LHCN-M2 (cell line): ENCODE measurements around the gene PLCZ1. TPM values are rescaled to one million over a fixed set of nuclear protein-coding genes. Genes with fewer than 3 reads are reported as not detected.
"Not testable (repeated sequence)": the region's sequence is repeated elsewhere in the genome, so short reads cannot be mapped to it uniquely, and the experiment has no call there.

ENCODE experiments used
- DNase-seq: peaks from one replicate; pipeline ENCODE4 v3.0.0-alpha.2; 2012; ENCODE audit warnings: low read depth
- polyA plus RNA-seq: library from polyadenylated mRNA; unstranded; fragments of >200 nt; gene quantifications from one replicate; pipeline ENCODE4 v1.2.1, GENCODE V29; 2012; ENCODE audit warnings: missing spikeins
- total RNA-seq: library from RNA; depleted of rRNA; stranded (reverse); fragments of >200 nt; gene quantifications from 2 replicates; pipeline ENCODE4 v1.2.3, GENCODE V29; 2014; rRNA removed

Gene PLCZ1, protein sequence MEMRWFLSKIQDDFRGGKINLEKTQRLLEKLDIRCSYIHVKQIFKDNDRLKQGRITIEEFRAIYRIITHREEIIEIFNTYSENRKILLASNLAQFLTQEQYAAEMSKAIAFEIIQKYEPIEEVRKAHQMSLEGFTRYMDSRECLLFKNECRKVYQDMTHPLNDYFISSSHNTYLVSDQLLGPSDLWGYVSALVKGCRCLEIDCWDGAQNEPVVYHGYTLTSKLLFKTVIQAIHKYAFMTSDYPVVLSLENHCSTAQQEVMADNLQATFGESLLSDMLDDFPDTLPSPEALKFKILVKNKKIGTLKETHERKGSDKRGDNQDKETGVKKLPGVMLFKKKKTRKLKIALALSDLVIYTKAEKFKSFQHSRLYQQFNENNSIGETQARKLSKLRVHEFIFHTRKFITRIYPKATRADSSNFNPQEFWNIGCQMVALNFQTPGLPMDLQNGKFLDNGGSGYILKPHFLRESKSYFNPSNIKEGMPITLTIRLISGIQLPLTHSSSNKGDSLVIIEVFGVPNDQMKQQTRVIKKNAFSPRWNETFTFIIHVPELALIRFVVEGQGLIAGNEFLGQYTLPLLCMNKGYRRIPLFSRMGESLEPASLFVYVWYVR
- total RNA-seq: not detected in 2 replicates
- not detected for polyA plus RNA-seq

DNA sequence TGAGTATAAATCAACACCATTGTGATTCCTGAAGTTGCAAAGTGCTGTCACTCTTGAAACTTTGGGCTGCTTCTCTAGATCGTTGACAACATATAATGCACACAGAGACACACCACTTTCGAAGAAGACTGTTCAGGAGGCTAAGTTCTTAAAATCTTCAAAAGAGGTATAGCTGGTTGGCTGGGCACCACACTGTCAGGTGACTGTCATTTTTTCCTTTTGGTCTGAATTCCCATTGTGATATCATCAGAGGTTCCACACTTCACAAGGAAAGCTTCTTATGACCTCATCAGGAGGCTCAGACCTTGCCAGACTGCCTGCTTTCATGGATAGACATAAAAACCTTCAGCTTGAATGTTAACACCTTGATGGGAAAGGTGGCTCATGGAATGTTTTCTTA is at the start of gene PLCZ1, which contains the start of gene CAPZA3:
Gene PLCZ1, minus strand, starts transcription at position 194 of the 400 bp plus-strand sequence. CDS start 641 bp downstream, outside the sequence.
Gene CAPZA3, plus strand, starts transcription at position 301 of the 400 bp plus-strand sequence. CDS start 150 bp downstream, outside the sequence.
- DNase-seq: no peak

GRCh38 chr12:18785465-18785864 is 47.7 kb upstream of the PLCZ1 start:
- not testable (repeated sequence) for DNase-seq

DNA sequence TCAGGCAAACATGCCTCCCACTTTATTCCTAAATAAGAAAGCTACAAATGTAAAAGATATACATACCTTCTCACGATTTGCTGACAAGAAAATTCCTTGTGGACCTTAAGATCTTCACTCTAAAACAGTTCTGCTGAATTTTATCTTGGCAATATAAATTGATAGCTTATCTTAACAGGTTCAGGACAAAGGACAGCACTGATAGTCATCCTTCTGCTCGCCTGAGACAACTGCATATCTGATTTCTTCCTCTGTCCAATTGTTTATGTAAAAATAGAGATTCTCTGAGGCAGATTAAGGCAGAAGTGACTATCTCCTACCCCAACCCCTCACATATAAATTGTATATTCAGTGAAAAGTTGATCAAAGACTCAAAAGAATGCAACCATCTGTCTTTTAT is 45.0 kb upstream of the PLCZ1 start:
- no peak for DNase-seq

DNA sequence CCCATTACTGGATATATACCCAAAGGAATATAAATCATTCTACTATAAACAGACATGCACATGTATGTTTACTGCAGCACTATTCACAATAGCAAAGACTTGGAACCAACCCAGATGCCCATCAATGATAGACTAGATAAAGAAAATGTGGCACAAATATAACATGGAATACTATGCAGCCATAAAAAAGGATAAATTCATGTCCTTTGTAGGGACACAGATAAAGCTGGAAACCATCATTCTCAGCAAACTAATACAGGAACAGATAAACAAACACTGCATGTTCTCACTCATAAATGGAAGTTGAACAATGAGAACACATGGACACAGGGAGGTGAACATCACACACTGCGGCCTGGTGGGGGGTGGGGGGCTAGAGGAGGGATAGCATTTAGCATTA is 28.7 kb upstream of the PLCZ1 start:
- DNase-seq: not testable (repeated sequence)

DNA sequence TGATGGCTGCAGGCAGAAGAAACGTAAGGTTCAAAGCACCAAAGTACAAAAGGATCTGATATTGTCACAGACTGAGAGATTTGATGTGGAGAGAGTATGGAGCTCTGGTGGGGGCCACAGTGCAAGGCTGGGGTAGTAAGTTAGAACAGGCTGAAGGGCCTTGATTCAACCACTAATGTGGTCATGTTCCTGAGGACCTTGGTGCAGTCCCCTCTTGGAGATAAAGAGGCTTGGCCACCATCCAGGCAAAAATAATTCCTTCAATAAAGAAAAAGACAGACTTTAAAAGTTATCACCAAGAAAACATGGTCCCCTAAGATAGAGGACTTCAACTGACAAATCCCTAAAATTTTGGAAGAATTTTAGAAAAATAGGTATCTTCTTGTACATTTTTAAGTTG is 17.5 kb upstream of the PLCZ1 start:
- DNase-seq: no peak

DNA sequence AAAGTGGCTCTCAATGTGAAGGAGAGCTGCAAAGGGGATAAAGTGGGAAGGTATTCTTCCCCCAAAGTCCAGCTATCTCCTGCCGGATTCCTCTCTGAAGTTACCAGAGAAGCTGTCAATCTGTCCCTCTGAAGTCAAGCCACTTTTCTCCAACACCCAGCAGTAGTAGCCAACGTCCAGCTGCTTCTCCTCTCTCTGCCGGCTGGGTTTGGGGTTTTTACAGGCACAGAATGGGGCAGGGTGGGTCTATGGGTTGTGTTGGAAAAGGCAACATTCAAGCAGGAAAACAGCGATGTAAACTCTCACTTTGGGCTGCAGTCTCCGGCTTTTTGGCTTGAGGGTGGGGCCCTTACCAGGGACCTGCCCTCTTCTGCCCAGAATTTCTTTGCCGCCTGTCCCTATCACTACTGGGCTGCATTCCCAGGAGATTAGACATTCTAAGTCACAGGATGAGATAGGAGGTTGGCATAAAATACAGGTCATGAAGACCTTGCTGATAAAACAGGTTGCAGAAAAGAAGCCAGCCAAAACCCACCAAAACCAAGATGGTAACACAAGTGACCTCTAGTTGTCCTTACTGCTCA is 16.4 kb upstream of the PLCZ1 start:
- DNase-seq: no peak

DNA sequence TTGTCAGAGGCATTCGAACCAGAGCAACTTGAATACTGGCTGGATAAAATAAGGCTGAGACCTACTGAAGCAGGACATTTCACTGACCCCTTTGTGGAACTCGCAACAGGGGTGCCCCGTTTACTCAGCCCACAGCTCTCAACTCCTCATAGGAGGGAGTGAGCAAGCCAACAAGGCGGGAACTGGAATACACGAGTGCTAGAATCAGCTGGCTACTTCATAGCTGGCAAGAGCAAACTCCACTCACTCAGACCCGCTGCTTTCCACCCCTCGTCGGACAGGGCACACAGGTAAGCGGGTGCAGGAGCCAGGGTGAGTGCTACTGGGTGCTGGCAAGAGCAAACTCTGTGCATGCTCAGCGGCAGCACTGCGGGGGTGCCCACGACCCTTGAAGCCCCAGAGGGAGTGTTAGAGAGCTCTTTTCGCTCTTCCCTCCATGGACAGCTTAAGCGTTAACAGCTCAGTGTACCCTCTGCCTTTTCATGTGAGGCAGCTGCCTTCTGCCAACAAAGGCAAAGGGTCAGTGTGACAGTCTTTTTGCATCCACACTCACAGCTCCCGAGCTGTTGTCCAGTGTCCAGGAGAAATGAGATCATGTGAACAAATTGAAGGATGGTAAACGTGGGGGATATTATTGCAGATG is 15.8 kb upstream of the PLCZ1 start:
- no peak for DNase-seq

- DNase-seq: no peak
These were observed 15.1 kb upstream of the PLCZ1 start for GRCh38 chr12:18752947-18753346.

GRCh38 chr12:18752280-18752920 is 14.6 kb upstream of the PLCZ1 start:
- peak; percentile 92 for DNase-seq

- DNase-seq: no peak
These were observed 14.1 kb upstream of the PLCZ1 start for GRCh38 chr12:18751866-18752265.

GRCh38 chr12:18750085-18750484 is 12.3 kb upstream of the PLCZ1 start:
- peak; percentile 17 for DNase-seq

GRCh38 chr12:18749386-18749957 is 11.7 kb upstream of the PLCZ1 start:
- no peak for DNase-seq

GRCh38 chr12:18747895-18748294 is 10.1 kb upstream of the PLCZ1 start:
- DNase-seq: peak; percentile 80

DNA sequence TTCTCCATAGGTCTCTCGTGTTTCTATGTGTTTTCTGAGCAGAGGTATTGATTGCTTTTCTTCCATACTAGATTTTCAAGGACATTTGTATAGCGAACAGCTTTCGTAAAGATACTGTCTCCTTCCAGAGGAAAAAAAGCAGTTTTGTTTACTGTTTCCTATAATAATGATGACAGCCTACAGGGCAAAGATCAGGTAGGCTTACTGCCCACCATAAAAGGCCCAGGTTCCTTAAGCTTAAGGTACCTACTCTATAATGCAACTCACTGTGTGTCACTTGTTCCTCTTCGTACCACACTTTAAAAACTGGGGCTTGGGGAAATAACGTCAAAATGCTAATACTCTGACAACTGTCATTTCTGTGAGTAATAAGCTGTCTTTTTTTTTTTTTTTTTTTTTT is 6.7 kb downstream of the PLCZ1 start:
- no peak for DNase-seq

- peak; percentile 34 for DNase-seq
These were observed 14.1 kb downstream of the PLCZ1 start for GRCh38 chr12:18723752-18724151.

DNA sequence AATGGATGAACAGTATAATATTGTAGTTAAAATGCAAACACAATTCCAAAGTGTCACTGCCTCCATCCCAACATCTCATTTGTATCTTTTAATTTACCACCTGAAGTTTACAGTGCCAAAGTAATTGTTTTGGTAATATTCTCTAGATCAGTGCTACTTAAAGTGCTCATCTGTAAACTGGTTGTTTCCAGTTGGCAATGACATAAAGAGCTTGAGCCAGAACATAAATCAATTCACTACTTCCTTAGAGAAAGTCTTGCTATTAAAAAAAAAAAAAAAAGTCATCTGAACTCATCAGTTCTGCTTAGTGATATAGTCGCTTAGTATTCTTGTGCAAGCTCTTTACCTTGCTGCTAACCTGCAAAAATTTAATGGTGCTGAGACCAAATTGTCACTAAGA is 16.4 kb downstream of the PLCZ1 start:
- DNase-seq: no peak

- DNase-seq: no peak
These were observed 17.1 kb downstream of the PLCZ1 start for GRCh38 chr12:18720690-18721089.

GRCh38 chr12:18719922-18720510 is 17.8 kb downstream of the PLCZ1 start:
- no peak for DNase-seq

- DNase-seq: no peak
These were observed 19.4 kb downstream of the PLCZ1 start for GRCh38 chr12:18718462-18718861.

DNA sequence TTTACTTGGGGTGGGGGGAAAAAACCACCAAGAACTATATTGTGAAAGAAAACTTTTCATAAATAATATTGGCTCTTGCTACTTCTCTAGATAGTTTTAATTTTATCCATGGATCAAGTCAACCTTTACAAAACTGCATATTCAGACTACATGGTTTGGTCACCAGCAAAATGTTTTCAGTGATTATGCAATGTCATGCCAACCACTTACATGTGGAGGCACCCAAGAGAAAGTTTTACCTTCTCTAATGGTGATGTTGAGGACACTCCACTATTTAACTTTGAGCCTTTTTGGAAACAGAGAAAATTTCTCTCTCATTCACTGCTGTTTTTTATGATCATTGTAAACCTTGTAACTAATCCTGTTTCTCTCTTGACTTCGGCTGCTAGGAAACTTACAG is 21.6 kb downstream of the PLCZ1 start:
- DNase-seq: no peak

DNA sequence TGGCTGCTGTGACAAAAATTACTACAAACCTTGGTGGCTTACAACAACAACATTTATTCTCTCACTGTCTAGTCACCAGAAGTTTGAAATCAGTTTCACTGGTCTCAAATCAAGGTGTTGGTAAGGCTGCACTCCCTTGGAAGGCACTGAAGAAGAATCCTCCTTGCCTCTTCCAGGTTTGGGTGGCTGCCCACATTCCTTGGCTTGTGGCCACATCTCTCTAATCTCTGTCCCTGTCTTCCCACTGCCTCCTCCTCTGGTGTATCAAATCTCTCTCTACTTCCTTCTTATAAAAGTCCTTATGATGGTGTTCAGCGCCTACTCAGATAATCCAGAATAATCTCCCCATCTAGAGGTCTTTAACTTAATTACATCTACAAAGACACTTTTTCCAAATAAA is 31.0 kb downstream of the PLCZ1 start:
- peak; percentile 4 for DNase-seq
